CD4-positive, alpha-beta T cell treated with Interleukin-10 for 1 hour (primary cell): ENCODE measurements around the gene GLT8D1.
A peak's percentile ranks its signal among the peaks of the same experiment; 100 is the strongest.

Experiments used
- DNase-seq: peaks from one replicate; pipeline ENCODE4 v3.0.0-alpha.2; 2020

The GLT8D1 gene

DNA sequence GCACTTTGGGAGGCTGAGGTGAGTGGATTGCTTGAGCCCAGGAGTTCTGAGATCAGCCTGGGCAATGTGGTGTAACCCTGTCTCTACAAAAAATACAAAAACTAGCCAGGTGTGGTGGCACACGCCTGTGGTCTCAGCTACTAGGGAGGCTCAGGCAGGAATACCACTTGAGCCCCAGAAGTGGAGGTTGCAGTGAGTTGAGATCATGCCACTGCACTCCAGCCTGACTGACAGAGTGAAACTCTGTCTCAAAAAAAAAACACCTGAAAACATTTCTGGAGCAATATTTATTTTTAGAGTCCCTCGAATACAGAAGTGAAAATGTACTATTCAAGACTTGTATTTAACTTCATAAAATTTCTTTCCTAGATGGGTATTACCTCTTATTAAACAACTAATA is 4.9 kb upstream of the GLT8D1 start:
- DNase-seq = no peak

DNA sequence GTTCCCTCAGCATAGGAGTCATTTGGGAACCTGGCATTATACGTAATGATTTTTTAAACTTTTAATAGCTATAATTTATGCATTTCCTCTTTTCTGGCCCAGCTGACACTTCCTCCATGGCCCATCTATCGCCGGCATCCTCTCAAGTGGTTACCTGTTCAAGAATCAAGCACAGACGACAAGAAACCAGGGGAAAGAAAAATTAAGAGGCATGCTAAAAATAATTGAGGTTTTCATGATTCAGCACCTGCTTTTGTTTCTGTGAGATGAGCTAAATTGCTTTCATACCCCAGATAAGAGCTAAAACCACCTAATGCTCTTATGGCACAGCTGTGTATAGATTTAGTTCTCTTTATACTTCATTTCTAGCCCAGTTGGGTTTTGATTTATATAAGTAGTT is 2.0 kb upstream of the GLT8D1 start:
- DNase-seq = no peak

DNA sequence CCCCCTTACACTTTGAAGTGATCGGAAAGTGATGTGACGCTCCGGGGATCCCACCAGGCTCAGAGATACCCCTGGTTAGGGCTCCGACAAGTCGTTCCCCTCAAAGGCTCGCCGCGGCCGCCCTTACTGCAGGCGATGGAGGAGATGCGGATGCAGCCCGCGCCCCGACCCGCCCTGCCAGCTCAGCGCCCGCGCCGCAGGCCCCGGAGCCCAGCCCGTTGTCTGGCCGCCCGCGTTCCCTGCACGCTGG is 228 bp downstream of the GLT8D1 start:
- no peak for DNase-seq

GRCh38 chr3:52704611-52705437 is 767 bp downstream of the GLT8D1 start:
- DNase-seq = no peak

GRCh38 chr3:52703341-52703740 is 2.2 kb downstream of the GLT8D1 start:
- DNase-seq = no peak

DNA sequence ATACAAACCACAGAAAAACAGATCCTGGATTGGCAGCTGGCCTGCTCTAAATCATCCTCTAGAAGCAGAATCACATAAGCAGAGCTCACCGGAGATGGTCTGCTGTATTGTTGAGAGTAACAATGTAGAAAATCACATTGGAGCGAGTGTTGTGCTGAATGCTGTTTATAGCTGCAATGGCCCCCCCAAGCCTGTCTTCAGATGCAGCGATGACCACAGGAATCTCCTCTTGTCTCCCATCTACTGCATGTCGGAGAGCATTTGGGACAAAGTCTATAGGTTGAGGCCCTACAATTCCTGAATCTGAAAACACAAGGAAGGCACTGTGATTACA is 8.0 kb downstream of the GLT8D1 start:
- no peak for DNase-seq

- DNase-seq = no peak
Measured at GRCh38 chr3:52696830-52697631, 8.6 kb downstream of the GLT8D1 start.

- DNase-seq = no peak
Measured at GRCh38 chr3:52695798-52696671, 9.6 kb downstream of the GLT8D1 start.

GRCh38 chr3:52694528-52695189 is 10.9 kb downstream of the GLT8D1 start:
- DNase-seq = no peak

DNA sequence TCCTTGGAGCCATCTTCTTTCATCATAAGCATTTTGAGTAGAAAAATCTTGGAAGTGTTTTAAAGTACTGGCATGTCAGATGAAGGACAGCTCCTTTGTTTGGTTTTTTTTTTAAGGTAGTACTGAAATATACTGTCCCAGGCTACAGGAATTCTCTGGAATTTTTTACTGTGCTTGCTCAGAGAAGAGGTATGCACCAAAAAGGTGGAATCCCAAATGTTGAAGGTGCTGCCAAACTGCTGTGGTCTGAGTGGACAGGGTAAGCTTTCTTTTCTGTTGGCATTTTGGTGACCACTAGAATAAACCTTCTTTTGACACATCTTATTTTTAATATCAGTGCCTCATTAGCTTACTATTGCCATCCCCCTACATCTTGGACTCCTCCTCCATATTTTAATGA is 12.5 kb downstream of the GLT8D1 start:
- no peak for DNase-seq

GRCh38 chr3:52690560-52690959 is 15.0 kb downstream of the GLT8D1 start:
- no peak for DNase-seq

DNA sequence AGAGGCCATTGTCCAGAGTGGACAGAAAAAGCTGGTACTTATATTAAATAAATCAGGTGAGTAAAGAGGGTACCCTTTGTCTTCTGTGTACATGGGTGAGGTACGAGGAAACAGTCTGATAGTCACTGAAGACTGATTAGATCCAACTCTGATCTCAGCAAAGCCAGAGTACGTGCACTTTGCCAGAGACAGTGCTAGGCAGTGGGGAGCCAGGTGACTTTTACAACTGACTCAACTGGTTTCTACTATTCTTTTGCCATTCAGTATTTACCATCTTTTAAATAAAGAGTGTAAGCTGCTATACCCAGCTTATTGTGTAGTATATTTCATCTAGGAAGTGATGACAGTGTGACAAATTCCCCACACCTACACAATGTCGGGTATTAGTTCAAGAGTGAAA is 16.4 kb downstream of the GLT8D1 start:
- DNase-seq = no peak

DNA sequence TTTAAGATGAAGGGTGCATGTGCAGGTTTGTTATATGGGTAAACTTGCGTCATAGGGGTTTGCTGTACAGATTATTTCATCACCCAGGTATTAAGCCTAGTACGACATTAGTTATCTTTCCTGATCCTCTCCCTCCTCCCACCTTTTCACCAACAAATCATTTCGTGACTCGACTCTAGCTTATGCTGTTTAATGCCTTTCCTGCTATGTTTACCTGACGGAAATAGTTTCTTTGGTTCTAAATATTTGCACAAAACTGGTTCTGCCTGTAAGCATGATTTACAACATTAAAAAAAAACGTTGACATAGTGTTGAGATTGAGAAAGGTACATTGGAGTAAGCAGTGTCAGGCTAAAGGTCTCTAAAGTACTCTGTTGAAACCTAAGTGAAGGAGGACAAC is 17.3 kb downstream of the GLT8D1 start:
- DNase-seq = no peak

DNA sequence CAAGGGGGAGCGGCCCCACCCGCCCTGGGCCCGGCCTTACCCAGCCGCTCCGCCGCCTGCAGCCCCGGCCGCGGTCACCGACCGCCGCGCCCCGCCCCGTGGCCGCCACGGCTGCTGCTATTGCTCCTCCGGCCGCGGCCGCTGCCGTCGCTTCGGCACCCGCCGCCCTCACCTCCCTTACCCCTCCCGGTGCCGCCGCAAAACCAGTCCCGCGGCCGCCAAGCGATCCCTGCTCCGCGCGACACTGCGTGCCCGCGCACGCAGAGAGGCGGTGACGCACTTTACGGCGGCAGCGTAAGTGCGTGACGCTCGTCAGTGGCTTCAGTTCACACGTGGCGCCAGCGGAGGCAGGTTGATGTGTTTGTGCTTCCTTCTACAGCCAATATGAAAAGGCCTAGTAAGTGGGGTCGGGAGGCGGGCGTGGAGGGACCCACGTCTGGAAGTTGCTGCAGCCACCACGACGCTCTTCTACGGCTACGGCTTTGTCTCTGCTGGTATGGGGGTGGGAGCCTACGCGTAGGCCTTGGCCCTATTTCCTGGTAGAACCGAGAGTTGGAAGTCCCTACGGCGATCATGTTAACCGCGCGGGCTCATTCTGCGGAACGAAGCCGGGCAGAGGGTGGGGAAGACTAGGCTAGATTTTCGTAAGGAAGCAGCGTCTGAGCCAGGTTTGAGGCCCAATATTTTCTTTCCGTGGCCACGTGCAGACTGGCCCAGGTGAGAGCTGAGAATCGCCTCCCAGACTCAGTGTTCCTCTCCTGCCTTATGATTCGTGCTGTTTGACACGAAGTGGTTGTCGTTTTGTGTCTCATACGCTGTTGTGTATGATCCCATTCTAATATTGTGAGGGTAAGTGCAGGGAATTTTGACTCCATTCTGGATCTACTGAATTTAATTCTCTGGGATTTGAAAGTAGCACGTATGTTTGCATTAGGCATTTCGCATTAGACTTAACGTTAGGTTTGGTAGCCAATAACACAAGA is 19.6 kb downstream of the GLT8D1 start, which contains the start of the genes GNL3 and PBRM1:
Gene GNL3, plus strand, starts transcription at position 324 of the 983 bp plus-strand sequence. Its CDS starts 61 bp downstream, at position 385.
Gene PBRM1, minus strand, starts transcription at position 205 of the 983 bp plus-strand sequence.
- DNase-seq = peak; percentile 95

- peak; percentile 93 for DNase-seq
Measured at GRCh38 chr3:52685285-52685708, 20.3 kb downstream of the GLT8D1 start.

- DNase-seq = no peak
Measured at GRCh38 chr3:52684184-52684583, 21.4 kb downstream of the GLT8D1 start.

GRCh38 chr3:52683611-52684010 is 22.0 kb downstream of the GLT8D1 start:
- DNase-seq = no peak

- DNase-seq = no peak
Measured at GRCh38 chr3:52682016-52682415, 23.6 kb downstream of the GLT8D1 start.

DNA sequence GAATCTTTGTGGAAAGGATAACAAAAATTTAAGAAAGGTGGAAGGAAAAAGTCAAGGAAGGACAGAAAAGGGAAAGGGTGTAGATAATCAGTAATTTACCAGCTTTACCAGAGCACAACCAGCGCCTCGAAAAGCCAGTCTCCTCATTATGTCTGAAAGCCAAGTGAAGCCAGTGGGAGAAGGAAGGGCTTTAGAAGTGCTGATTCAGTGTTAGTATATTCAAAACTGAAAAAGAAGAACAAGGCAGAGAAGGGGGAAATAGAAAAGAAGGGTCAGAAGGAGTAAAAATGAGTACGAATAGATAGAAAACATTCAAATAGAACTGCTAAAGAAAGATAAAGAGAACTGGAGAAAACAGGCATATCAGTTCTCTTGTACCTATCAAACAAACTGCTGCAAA is 24.0 kb downstream of the GLT8D1 start:
- DNase-seq = no peak

DNA sequence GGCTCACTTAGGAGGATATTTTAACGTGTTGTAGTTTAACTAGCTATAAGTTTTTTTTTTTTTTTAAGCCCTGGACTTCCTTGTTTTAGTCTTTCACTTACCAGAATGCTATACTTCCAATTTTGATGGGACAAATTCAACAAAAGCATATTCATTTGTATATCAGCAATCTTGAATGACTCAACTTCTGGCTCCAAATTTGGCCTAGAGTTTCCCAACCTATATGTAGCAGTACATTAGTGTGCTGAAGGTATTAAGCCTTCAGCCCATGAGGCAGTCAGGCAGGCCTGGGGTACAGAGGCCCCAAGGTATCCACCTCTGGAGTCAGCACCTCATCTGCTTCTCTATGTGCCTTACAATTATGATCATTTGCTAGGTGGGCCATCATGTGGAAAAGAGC is 25.8 kb downstream of the GLT8D1 start:
- no peak for DNase-seq

DNA sequence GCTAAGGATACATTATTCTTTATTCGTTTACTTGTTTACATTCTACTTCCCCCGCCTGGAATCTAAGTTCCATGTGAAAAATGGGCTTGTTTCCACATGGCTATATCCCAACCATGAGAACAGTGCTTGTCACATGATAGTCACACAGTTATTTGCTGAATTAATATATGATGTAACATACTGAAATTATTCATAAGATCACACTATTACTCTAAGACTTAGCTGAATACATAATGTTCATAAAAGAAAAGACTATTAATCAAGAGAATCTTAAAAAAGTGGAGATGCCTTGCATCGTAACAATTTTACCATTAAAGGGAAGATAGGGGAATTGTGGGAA is 26.4 kb downstream of the GLT8D1 start:
- no peak for DNase-seq
